Hypothalamus (tissue), 51 donors: ENCODE results near the gene MTHFS.

Experiments
- DNase-seq, 51 donors: peaks; one replicate each; lab custom pipeline; 2025; lab: John Stamatoyannopoulos, UW

Gene MTHFS

DNA sequence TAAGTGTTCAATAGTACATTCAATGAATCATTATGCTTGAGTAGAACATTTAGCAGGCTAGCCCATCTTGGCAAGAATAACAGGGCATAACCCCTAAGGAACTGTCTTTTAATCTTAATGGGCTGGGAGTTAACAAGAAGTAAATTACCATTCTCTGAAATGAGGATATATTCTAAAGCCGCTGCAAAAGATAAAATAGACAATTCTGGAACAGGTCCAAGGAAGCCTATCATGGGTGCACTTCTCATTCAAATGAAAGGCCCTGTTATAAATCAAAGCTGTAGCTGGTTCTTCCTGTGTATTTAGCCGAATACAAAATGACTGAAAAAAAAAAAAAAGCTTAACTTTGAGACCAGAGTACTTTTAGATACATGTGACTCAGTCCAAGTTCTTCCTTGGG is 15.6 kb downstream of the MTHFS start:
- DNase-seq: no peak

DNA sequence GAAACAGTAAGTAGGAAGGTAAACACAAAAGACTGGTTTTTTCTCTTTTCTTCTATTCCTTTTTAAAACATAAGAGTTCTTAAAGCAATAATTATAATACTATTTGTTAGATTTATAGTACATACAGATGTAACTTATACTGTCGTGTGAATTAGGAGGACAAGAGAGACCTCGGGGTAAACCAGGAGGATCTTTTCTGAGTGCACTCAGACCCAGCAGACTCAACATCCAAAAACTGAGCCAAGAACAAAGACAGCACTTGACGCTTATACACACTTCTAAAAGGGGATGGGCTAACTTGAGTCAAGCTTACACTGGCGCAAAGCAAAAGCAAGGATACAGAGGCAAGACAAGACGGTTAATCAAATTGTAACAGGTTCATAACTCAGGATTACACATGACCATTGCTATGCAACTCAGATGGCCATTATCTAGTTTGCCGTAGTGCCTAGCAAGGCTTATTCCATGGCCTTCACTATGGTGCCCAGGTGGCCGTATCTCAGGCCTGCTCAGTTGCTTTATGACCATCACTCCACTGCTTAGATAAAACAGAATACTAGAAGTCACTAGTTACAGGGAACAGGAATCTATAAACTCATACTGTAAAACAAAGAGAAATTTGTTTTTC is 18.6 kb downstream of the MTHFS start:
- no peak for DNase-seq

DNA sequence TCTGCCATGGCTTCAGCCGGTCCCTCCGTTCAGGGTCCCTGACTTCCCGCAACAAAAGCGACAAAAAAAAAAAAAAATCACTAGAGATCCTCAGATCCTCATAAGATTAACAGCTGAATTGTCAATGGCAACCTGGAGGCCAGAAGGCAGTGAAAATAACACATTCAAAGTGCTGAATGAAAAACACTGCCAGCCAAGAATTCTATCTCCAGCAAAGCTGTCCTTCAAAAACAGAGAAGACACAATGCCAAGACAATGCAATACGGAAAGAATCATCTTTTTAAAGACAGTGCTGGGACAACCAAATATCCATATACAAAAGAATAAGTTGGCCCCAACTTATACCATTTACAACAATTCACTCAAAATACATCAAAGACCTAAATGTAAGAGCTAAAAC is 21.6 kb downstream of the MTHFS start:
- no peak for DNase-seq

DNA sequence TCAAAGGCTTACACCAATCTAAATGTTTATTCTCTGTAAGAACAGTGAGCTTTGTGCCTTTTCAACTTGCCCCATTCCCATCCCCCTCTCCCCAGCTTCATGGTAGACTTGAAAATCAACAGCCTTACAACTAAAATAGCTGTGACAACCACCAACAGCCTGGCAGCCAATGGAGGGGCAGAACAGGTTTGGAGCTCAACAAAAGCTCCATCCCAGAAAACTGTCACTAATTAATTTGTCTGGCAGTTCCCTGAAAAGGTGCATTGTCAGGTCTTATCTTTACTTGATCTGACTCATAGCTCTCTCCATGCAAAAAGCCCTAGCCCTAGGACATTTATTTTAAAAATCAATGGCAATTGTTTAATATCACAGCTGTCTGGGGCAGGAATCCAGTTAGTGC is 22.6 kb downstream of the MTHFS start:
- no peak for DNase-seq

DNA sequence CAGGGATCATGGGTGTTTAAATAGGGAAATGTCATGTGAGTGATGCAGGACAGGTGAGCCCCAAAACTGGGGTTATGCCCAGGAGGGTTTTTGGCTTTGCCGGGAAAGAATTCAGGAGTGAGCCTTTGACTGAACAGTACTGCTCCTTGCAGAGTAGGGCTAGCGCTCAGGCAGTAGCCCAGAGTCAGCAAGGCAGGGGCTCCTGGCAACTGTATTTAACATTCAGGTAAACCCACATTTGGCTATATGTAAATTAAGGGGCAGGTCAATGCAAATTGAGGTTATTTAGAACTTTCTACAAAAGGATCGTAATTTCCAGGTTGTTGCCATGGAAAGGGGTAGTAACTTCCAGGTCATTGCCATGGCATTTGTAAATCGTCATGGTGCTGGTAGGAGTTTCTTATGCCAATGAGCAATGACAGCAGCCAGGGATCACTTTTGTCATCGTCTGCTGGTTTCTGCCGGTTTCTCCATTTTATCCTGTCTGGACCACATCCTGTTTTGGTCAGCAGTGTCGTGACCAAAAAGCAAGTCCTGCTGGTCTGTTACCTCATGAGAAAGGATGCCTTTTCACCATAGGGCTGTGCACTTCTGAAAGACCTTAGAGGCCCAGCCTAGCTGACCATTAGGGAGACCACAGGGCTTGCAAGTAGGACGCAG is 24.3 kb downstream of the MTHFS start:
- DNase-seq: peak in 3 of 51 donors; percentile 3 to 18 (median 8)

- DNase-seq: no peak
These were observed 28.3 kb downstream of the MTHFS start for GRCh38 chr15:79868554-79868953.

GRCh38 chr15:79863886-79864285 is 32.9 kb downstream of the MTHFS start:
- DNase-seq: no peak

DNA sequence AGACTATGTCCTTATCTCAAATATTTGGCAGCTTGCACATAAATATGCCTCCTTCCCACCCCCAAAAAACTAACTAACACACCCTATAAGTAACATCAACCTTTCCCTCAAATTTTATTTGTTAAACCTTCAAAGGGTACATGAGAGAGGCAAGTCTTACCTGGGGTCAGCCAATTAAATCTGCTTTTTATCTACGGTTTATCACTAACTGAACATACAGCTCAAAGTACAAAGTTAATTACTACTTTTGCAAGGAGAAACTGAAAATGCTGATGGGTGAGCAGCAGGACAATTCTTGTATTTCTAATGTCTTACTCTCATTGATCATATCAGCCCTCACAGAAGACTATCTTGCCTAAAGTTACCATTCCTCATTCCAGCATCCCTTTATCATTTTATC is 34.6 kb downstream of the MTHFS start:
- no peak for DNase-seq

- DNase-seq: no peak
These were observed 36.2 kb downstream of the MTHFS start for GRCh38 chr15:79860661-79861060.

DNA sequence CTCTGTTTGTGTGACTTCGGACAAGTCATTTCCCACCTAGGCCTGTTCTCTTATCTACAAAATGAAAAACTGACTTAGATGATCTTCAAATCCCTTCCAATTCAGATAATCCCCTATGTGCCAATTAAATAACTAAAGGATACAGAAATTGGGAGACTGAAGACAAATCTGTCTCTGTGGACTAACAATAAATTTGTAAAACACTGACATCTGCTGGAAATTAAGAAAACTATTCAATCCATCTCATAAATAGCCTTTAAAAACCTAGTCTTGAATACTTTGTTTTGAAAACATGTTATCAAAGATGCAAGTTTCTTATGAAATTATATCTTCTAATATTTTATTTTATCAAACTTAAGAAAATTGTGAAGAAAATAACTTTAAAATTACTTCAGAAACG is 38.3 kb downstream of the MTHFS start:
- DNase-seq: no peak

GRCh38 chr15:79853492-79854328 is 43.1 kb downstream of the MTHFS start:
- DNase-seq: peak in 41 of 51 donors; percentile 4 to 74 (median 37)

GRCh38 chr15:79849789-79850188 is 47.0 kb downstream of the MTHFS start:
- DNase-seq: peak in 22 of 51 donors; percentile 1 to 53 (median 23)

- DNase-seq: no peak
These were observed 50.3 kb downstream of the MTHFS start for GRCh38 chr15:79846539-79846938.

DNA sequence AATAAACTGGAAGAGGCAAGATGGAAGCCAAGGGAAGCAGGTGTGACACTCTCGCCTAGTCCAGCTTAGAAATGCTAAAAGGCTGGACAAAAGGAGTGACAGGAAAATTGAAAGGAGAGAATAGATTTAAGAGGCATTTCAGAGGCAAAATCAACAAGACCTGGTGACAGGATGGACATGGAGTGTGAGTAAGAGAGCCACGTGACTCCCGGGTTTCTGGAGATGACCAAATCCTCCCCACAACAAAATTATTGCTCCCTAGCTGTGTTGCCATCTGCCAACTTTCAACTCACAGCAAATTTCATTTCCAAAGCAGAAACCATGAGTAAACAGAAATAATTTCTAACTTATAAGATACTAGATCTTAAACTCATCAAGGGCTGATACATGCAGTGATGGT is 52.6 kb downstream of the MTHFS start:
- no peak for DNase-seq

- DNase-seq: no peak
These were observed 59.0 kb downstream of the MTHFS start for GRCh38 chr15:79837846-79838245.

DNA sequence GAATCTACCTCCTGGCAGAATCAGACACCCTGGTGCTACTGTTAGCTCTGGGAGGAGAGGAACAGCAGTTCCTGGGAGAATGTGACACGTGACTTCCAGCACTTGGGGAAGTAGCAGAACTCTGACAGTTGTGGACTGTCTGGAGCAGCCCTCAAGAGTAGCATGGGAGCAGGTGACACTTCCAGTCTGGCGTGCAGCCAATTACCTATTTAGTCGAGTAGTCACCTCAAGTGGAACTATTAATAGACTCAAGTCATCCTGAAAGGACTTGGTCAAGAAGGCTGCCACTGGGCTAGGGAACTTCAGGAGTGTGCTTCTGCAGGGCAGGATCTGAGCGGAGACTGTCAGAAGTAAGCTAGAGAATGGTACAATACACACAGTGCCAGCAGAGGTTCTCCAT is 62.3 kb downstream of the MTHFS start:
- peak in 2 of 51 donors; percentile 4 to 23 for DNase-seq

- no peak for DNase-seq
These were observed 64.3 kb downstream of the MTHFS start for GRCh38 chr15:79832367-79833120.

- DNase-seq: no peak
These were observed 65.2 kb downstream of the MTHFS start for GRCh38 chr15:79831604-79832003.

DNA sequence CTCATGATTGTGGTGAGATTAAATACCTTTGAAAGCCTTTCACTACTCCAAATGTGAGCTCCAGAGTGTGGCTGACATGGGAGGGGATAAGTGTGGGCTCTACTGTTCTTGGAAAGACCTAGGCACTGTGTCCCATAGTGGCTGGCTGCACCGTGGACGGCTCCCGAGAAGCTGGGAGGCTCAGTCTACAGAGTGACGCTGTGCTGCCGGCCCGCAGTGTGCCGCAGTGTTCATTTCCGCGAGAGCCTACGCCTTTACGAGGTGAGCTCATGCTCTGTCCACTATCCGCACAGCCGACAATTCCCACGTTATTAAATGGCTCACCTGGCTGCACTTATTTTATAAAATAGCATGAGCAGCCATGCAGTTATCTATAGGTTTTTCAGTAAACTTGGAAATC is 66.9 kb downstream of the MTHFS start:
- no peak for DNase-seq

DNA sequence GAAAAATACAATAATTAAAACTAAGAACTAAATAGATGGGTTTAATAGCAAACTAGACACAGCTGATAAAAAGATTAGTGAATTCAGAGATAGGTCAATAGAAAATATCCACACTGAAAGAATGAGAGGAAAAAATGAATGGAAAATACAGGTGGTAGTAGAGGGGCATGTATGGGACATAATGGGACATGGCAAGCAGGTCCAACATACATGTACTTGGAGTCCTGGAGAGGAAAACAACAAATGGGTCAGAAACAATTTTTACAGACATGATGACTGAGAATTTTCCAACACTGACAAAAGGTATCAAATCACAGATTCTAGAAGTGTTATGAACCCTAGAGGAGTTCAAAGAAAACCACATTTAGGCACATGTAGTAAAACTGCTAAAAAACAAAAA is 68.4 kb downstream of the MTHFS start:
- DNase-seq: no peak

DNA sequence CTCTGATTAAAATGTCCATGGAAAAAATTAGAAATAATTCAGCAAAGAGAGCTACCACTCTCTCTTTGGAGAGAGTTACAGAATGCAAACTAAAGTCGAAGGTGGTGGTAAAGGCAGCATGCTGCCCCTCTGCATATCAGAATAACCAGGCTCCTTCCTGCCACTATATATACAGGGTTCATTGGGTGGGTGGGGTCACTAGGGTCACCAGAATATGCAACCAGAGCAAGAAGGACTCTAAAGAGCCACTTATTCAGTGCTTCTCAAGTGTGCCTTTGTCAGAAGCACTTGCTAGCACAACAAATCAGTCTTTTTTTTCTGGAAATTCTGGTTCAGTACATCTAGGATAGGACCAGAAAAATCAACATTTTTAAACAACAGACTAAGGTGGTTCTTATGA is 70.0 kb downstream of the MTHFS start:
- DNase-seq: no peak
